GM21526 (cell line): ENCODE data around the gene C1QTNF1.
"Not testable (repeated sequence)": the region's sequence is repeated elsewhere in the genome, so short reads cannot be mapped to it uniquely, and the experiment has no call there.

Experiments used
- ATAC-seq: cut with Tn5 transposase; IDR thresholded peaks from one replicate; pipeline ENCODE4 v1.9.1; 2021; ENCODE audit warnings: moderate library complexity; ENCODE audit not compliant: unreplicated experiment, low FRiP score

C1QTNF1 gene

DNA sequence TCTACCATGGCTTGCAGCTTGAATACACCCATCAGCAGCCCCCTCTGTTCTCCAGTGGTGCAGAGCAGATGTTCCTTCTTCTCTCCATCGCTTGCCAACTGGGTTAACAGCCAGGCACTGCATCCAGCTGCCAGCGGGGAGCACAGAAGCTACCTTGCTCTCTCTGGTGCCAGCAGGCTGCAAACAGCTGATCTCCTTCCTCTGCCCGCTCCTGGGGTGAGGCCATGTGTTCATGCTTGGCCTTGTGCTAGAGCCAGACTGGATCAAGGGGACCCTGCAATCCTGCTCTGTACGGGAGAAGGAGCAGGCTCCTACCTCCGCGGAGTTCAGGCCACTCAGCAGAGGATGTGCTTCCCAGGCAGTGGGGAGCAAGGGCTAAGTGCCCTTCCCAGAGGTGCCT lies 26.6 kb downstream of the C1QTNF1 start:
- ATAC-seq = no peak

DNA sequence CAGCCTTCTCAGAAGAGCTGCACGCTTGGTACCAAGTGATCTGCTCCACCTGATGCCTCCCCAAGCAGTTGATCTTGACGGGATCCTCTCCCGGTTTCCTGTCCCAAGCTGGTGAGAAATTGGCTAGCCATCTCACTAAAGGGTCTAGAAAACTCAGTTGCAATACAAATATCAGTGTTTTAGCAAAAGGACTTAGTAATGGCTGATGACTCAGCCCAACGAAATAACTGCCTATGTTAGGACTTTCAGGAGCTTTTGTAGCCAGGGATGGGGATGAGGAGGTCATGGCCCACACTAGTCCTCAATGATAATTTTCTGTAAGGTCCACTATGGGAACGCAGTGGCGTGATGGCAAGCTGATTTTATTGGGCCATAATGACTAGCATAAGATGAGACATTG lies 27.3 kb downstream of the C1QTNF1 start:
- no peak for ATAC-seq

DNA sequence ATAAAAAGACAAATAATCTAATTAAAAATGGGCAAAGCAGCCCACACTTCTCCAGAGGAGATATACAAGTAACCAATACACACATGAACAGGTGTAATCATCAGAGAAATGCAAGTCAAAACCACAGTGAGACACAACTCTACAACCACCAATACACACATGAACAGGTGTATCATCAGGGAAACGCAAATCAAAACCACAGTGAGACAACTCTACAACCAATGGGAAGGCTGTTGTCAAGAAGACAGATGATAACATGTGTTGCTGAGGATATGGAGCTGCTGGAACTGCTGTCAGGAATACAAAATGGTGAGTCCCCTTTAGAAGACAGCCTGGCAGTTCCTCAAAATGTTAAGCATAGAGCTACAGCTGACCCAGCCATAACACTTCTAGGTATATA lies 28.2 kb downstream of the C1QTNF1 start:
- no peak for ATAC-seq

DNA sequence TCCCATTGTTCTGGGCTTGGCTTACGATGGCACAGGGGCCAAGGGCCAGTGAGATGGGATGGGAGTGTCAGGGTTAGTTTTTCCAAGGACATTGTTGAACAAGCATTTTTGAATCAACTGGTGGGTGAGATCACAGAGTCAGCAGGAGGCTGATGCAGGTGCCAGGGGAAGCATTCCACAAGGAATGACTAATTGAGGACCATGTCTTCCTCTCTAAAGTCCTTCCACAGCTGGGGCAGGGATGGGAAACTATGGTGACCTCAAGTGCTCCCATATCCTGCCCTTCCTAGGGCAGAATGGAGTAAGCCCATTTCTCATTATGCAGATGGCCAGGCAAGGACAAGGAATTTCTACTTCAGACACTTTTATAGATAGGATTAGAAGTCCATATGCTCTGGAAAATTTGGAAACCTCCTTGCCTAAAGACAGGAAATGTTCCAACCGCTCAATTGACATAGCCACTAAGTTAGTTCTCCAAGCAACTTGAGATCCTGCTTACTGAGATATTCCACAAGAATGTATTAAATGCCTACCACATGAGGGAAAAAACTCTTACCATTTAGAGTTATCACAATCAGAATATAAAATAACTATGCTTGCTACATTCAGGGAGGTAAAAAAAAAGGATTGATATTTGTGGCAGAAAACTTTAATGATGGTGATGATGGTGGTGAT lies 29.4 kb downstream of the C1QTNF1 start:
- ATAC-seq = no peak

DNA sequence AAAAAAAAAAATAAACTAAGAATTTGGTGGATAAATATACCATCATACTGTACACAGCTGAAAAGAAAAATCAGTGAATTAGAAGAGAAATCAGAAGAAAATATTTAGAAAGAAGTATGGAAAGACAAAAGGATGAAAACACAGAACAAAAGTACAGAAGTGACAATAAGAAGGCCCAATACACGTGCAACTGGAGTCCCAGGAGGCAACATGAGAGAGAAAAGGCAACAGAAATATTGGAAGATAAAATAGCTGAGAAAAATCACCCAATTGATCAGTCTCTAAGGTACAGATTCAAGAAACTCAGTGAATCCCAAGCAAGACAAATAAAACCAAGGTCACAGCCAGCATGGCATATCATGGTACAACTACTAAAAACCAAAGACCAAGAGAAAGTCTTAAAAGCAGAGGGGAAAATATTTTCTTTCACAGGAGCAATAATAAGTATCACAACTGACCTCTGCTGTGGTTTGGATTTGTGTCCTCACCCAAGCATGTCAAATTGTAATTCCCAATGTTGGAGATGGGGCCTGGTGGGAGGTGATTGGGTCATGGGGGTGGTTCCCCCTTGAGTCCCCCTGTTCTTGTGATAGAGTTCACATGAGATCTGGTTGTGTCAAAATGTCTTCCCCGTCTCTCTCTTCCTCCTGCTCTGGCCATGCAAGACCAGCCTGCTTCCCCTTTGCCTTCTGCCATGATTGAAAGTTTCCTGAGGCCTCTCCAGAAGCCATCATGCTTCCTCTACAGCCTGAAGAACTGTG lies 30.4 kb downstream of the C1QTNF1 start:
- no peak for ATAC-seq

DNA sequence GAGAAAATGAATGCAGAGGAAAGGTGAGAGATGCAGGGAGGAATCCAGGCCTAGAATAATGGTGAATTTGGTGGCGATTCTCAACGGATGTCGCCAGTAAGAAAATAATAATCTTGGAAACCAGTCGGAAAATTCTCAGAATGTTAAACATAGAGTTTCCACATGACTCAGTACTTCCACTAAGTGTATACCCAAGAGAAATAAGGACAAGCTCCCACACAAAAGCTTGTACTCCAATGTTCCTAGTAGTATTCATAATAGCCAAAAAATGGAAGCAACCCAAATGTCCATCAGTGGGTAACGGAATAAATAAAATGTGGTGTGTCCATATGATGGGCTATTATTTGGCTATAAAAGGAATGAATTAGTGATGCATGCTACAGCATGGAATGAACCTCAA lies 31.2 kb downstream of the C1QTNF1 start:
- ATAC-seq = no peak

DNA sequence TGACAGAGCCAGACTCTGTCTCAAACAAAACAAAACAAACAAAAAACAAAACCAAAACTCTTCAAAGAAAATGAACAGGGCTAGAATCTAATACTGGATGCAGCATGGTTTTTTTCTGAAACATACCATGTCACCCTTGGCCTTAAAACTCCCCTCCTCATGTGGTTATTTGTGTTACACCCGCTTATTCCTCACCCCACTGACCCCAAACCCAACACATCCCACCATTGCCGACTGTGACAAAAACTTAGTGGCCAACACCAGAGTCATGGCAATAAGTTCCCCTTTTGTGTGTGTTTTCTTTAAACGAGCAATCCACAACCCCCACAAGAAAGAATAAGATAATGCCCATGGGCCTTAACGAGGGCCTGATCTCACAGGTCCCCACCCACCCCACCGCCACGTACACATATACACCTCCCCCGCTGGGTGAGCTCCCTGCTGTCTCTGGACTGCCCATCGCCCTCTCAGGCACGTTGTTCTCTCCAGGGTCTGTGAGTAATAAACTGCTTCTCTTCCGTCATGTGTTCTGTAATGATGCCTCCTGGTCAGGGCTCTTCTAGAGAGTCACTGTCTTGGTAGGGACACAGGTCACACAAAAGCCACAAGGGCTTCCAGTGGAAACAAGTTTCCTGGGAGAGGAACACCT lies 33.9 kb downstream of the C1QTNF1 start:
- no peak for ATAC-seq

DNA sequence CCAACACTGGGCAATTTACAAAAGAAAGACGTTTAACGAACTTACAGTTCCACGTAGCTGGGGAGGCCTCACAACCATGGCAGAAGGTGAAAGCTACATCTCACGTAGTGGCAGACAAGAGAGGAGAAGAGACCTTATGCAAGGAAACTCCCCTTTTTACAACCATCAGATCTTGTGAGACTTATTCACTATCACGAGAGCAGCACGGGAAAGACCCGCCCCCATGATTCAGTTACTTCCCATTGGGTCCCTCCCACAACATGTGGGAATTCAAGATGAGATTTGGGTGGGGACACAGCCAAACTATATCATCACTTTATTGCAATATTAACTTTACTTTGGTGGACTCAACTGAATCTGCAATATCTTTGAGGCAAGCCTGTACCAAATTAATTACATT lies 38.7 kb downstream of the C1QTNF1 start:
- ATAC-seq = no peak

DNA sequence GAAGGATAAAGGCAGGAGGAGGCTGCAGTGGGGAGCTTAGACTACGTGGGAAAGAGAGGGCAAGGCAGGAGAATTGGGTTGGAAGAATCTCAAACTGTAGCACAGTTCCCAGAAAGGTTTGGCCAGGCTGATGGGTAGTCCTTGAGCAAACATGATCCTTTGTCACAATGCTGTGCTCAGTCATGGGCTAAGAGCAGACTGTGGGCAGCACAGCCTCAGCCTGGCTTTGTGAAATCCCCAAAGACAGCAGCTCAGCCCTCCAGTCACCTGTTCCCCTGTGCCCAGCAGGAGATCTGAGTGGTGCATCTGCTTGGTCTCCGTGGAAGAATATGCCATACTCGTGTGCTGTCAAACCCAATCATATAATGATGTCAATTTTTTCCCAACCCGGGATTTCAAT lies 40.1 kb downstream of the C1QTNF1 start:
- no peak for ATAC-seq

DNA sequence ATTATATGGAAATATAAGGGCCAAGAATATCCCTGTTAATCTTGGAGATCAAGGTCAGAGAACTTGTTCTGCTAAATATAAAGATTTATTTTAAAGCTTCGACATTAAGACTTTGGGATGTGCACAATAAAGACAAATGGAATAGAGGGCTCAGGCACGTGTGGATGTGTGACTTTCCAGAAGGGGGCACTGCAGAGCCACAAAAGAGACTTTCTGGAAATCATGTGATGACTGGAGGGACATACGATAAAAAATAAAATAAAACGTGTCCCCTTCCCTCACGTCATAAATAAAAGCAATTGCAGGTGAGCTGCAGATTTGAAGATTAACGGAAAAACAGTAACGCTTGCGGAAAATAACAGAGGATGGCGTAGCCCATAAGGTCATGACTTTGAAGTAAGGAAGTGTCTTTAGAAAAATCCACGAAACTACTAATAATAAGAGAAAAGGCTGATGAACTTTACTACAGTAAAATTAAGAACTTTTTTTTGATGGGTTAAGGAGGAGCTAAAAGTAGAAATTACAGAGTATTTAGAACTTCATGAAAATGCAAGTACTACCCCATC lies 41.2 kb downstream of the C1QTNF1 start:
- no peak for ATAC-seq

DNA sequence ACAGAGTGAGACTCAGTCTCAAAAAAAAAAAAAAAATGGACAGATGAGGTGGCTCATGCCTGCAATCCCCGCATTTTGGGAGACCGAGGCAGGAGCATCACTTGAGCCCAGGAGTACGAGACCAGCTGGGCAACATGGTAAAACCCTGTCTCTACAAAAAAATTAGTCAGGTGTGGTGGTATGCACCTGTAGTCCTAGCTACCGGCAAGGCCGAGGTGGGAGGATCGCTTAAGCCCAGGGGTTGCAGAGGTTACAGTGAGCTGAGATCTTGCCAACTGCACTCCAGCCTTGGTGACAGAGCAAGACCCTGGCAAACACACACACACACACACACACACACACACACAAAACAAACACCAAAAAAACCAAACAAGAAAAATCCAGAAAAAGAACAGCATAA lies 43.0 kb downstream of the C1QTNF1 start:
- ATAC-seq = no peak

DNA sequence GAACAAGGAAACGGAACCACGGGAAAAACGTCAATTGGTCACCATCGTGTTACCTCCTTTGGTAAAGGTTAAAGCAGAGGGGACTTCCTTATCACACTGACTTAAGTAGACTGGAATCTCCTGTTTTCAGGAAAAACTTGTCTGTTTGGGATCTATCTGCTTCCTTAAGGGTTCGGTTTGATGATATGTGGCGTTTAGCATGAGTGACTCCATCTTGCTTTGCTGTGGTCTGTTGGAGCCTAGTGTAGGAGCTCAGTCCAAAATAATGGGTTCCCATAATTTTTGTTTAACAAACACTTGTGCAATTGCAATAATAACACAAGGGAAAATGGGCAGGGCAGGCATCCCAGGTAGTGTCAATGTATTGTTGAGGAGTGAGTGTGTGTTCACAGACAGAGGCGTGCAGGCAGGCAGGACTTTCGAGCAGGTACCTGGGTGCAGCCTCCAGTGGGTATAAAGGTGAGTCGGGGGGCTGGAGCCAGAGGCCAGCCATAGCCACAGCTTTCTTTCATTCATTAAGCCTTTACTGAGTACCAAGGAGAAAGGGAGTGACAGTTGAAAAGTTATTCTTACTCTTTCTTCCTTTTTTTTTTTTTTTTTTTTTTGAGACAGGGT lies 46.4 kb downstream of the C1QTNF1 start:
- no peak for ATAC-seq

DNA sequence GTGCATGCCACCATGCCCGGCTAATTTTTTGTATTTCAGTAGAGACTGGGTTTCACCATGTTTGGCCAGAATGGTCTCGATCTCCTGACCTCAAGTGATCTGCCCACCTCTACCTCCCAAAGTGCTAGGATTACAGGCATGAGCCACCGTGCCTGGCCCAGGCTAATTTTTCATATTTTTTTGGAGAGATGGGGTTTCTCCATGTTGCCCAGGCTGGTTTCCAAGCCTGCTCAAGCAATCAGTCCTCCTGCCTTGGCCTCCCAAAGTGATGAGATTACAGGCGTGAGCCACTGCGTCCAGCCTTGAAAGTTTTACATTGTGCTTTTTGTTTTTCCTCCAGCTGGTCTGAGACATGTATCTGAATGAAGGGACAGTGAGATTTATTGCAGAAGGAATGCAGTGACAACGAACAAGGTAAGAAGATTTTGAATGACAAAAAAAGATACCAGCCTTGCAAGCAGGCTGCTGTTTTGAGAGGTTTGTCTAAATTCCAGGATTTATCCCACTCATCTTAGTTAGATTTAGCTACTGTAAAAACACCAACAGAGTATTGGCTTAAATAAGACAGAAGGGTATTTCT lies 47.3 kb downstream of the C1QTNF1 start:
- no peak for ATAC-seq

DNA sequence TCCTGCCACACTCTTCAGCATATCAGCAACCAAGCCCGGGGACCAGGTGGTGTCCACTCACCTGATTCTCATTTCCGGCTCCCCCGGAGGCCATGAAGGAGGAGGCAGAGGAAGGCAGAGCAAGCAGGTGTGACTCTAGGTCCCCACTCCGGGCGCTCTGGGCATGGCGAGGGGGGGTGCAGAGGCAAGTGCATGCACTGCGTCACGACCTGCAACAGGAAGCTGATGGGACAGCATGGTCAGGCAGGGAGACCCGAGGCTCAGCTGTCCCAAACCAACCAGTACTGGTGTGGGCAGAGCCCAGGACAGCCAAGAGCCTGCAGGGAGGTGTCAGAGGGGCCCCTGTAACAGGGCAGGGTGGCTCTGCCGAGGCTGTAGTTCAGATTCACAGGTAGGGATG lies 48.6 kb downstream of the C1QTNF1 start:
- ATAC-seq = no peak

DNA sequence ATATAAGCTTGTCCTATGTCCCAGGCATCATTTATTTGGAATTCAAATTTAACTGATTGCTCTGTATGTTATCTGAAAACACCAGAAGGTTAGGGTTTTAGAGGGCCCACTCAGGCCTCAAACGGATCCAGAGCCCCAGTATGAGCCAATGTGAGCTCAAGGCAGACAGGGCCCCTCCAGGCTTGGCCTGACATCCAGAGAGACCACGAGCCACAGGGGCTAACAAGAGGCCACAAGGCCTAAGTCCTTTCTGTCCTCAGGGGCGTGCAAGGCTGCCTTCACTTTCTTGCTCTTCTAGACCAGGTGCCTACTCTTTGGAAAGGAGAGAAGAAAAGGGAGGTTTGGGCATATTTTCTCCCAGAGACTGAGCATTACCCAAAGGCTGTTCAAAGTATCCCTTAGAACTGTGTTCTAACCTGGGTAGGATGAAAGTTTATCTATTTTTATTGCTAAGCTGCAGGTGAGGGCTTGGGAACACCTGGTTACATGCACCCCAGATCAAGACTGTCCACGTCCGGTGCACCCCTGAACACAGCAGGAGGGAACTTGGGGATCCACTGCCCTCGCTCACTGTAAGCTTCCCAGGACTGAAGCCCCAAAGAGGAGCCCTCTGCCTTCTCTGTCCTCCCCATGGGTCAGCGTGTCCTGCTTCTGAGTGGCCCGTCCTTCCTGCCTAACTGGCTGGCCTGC lies 49.2 kb downstream of the C1QTNF1 start:
- no peak for ATAC-seq

DNA sequence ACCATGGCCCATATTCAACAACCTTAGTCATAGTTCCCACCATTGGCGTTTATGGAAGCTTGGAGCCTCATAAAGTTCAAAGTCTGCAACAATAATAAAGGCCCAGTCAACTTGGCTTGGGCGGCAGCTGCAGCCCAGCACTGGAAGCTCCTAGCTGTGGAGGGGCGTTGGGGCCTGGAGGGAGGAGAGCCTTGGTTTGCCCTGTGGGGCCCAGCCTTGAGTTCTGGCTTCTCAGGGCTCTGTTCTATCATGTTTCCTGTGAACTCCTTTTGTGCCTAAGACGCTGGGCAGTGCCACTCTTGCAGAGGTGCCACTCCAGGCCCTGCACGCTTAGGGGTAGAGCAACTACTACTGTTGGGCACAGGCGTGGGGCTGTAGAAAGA lies 49.7 kb downstream of the C1QTNF1 start:
- ATAC-seq = no peak

DNA sequence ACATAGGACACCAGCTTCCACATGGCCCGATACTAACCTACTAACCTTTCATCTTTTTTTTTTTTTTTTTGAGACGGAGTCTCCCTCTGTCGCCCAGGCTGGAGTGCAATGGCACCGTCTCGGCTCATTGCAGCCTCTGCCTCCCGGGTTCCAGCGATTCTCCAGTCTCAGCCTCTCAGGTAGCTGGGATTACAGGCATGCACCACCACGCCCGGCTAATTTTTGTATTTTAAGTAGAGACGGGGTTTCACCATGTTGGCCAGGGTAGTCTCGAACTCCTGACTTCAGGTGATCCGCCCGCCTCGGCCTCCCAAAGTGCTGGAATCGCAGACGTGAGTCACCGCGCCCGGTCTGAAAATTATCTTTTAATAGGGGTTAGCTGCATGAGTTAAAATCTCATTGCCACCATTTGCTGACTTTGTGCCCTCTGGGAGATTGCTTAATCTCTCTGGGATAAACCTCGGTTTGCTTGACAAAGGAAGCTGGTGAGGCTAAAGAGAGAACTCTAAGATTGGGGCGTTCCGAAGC lies 50.2 kb downstream of the C1QTNF1 start:
- not testable (repeated sequence) for ATAC-seq

DNA sequence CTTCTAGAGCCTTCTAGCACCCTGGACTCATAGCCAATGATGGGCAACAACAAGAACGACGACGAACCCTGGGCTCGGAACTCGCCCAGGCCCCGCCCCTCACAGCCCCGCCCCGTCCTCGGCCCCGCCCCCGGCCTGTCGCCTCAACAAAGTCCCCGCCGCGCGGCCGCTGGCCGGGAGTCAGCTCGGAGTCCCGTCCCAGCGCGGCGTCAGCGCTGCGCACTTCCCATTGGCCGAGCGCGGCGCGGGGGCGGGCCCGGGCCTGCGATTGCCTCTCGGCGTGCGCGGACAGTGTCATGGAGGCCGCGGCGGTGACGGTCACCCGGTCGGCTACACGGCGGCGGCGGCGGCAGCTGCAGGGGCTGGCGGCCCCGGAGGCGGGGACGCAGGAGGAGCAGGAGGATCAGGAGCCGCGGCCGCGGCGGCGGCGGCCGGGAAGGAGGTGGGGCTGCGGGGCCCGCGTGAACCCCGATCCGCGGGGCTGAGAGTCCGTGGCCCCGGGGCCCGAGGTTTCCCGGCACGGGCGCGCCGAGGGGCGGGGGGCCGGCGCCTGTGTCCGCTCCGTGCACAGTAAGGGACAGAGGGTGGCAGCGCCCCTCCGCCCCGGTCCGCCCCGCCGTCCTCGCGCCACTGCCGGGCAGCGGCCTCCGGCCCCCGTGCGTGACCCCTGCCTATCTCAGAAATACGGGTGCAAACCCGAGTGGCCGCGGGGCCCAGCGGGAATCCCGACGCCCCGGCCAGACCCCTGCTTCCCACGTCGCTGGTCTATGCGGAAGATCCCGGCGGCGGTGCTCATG lies 50.9 kb downstream of the C1QTNF1 start, which contains the start of gene ENGASE:
Gene ENGASE (plus strand): TSS at position 176 of the 797 bp plus-strand sequence. CDS start 121 bp downstream, at position 297.
- peak; percentile 91 for ATAC-seq

DNA sequence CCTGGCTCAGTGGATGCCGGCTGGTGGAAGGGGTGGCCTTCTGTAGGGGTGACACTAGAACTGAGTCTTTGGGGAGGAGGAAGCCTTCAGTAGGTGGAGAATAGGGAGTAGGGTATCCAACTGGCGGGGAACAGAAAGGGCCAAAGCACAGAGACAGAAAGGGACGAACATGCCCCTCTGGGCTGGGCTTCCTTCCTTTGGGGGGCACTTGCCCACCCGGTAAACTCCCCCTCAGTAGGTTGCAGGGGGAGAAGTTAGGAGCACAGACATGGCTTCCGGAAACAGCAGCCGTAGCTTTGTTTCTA lies 51.4 kb downstream of the C1QTNF1 start:
- ATAC-seq = no peak
